ENCODE data around the gene NRG2.

The NRG2 gene

DNA sequence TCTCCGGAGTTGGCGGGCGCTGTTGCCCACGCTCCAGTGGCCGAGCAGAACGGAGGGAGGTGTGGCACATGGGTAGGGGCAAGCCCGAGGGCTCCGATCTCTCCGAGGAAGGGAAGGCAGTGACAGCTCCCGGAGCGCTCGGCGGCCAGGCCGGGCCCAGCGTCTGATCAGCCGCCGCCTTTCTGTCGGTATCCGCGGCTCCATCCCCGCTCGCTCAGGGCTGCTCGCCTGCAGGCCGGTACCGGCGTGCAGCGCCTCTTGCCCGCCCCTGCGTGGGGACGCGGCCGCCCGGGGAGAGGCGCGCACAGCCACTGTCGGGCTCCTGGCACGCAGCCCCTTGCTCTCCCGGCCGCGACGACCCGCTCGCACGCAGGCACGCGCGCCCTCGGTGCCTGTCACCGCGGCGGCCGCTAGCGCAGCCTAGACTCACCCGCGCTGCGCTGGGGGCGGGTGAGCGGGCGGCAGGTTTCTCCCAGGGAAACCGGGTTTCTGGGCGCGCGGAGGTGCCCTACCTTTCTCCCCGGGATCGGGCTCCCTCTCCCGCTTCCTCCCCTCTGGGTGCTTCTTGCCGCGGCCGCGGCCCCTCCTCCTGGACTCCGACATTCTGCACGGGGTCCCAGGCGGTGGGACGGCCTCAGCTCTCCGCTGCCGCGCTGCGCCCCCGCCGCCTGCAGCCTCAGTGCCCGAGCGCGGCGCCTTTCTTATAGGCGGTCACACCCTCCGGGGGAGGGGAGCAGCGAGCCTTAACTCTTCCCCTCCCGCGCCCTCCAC, 139.1 kb downstream of the NRG2 start:
- DNase-seq (ENCODE audit: low spot score) = no peak

DNA sequence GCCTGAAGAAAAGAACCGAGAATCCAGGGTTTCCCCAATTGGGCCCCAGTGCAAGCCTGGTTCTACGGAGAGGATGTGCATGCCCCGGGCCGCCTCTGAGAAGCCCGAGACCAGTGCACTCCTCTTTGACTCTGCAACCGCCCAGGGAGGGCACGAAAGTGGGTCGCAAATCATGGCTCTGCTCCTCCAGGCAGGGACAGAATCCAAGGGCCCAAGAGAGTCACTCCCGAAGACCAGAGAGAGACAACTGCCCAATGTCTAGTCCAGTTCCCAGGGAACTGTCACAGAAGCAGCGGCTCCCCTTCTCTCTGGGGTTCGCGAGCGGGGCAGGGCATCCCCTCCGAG, 139.7 kb downstream of the NRG2 start:
- no peak for DNase-seq (ENCODE audit: low spot score)

DNA sequence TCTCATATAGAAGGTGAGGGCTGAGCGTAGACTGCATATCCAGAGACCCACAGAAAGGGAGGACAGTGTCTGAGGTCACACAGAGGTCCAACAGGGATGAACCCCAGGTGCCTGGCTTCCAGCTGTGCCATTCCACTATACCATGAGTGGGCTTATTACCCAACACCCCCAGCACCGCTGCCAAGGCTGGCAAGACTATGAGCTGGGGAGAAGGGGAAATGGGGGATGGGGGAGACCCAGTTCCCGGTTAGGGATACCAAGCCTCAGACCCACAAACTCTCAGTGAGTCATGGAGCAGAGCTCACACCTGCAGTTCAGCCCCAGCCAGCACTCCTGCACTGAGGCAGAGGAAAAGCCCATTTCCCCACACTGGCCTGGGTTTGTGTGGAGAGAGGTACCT, 141.1 kb downstream of the NRG2 start:
- DNase-seq (ENCODE audit: low spot score) = no peak

DNA sequence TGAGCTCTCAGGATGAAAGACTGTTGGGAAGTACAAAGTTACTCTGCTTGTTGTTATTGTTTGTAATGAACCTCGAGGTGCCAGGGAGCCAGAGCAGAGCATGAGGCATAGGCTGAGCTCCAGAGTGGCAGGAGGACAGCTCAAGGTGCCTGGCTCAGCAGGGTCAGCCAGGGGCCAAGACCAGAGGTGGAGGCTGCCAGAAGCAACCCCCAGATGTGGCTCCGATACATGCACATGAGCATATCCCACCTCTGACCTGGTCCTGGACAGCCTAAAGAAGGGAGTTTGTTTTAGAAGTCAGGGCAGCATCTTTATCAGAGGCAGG, 141.9 kb downstream of the NRG2 start:
- no peak for DNase-seq (ENCODE audit: low spot score)

DNA sequence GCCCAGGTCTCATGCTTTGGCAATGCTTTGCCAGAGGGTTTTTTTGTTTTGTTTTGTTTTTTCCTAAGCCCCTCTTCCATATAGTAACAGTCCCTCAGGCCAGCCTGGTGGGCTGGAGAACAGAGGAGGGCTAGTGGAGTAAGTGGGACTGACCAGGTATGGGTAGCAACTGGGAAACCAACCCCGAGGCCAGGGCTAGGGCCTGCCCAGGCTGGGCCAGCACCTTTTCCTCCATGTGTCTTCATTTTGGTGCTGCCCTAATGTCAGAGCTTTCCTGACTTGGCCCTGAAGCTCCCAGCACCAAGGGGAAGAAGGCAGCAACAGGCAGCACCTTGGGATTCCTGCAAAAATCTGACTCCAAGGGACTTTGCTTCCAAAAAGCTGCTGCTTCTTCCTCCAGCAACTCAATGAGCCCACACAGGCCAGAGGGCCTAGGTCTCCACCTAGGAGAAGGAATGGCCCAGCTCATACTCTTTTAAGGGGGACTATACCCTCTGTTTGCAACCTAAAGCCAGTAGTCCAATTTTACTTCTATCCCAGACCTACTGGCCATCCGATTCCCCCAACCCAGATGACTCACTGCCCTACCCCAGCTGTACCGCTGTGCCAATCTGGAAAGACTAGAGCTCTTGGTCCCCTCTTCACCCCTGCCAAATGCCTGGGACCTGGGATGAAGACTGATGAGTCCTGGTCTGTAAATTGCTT, 142.4 kb downstream of the NRG2 start:
- DNase-seq (ENCODE audit: low spot score) = no peak

DNA sequence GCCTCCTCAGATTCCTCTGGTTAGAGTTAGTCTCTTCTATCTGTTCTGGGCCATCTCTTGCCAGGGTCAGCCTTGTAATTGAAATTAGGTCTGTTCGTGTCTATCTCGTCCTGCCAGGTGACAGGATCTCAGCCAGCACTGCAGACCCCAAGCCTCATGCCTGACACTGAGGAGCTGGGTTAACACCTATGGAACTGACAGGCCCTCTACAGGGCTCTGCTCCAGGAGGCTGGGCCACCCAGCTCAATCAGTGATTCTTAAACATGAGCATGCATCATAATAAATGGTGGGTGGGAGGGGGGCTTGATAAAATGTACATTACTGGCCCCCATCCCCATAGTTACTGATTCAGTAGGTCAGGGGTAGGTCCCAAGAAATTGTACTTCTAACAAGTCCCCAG, 144.1 kb downstream of the NRG2 start:
- DNase-seq (ENCODE audit: low spot score) = no peak

DNA sequence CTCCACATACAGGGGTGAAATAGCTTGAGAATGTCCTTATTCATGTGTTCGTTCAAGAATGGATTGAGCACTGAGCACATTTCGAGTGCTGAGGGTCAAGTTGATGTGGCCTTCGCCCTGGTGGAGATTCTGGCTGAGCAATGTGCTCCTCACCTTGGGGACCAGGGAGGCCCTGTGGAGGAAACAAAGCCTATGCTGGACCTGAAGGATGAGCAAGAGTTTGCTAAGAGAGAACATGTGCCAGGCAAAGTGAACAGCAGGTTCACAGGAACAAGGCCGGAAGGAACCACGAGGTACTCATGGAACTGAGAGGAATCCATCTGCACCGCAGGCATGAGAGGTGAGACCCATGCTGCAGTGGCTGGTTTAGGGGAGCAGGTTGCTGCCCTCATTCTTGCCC, 145.1 kb downstream of the NRG2 start:
- no peak for DNase-seq (ENCODE audit: low spot score)

DNA sequence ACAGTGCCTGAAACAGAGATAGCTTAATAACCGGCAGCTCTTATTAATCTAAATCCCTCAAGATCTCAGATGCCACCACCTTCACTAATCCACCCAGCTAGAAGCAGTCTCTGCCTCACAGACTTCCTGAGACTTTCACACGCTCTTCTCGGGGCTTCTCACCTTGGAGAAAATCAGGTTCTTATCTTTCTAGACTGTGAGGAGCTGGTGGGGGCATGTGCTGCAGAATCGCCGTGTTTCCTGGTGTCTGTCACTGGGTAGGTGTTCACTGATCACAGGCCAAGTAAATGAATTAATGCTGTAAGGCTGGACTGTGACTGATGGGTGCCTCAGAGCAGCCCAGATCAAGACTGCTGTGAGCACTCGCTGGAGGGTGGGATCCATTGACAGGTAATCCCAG, 145.8 kb downstream of the NRG2 start:
- no peak for DNase-seq (ENCODE audit: low spot score)

DNA sequence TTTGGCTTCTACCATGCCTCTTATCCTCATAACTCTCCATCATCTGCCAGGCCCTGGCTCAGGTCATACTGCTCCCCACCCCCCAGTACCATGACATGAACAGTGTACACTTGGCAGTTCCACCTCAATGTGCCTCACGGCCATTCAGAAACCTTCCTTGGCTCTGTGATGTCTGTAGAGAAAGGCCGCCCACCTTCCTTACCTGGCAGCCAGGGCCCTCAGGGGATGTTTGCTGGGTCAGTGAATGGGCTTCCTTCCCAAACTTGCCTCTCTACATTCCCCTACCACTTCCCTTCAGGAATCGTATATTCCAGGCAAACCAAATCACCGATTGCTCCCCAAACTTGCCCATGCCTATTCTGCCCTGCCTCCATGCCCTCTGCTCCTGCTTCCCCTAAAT, 146.4 kb downstream of the NRG2 start:
- DNase-seq (ENCODE audit: low spot score) = no peak

DNA sequence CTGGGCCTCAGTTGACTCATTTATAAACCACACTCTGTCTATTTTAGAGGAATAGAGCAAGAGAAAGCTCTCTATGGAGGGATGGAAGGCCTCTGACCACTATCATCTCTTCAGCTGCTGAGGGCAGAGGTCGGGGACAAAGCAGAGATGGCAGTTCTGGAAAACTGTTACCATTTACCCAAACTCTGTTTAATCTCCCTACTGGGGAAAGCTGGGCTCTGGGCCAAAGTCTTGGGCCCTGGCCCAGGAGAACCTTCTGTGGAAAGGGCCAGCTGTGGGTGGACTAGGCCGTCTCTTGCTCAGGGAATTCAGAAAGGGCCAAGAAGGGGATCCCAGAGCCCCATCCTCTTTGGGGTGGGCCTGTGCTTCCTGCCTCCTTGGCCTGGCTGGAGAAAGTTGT, 147.5 kb downstream of the NRG2 start:
- no peak for DNase-seq (ENCODE audit: low spot score)

DNA sequence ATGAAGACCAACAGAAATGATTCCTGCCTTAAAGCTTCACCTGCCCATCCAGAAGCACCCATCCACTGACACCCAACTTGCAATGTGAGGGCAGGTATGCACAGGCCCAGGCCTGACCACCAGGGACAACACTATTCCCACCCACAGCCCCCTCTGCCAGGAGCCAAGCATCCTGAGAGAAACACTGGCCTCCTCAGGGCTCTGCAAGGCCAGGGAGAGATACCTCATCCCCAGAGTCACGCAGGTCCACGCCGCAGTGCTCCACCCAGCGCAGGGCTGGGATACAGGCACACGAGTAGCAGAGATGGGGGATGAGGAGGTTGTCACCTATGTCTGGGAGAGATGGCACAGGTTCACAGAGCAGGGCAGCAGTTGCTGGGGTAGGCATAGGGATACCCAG, 148.1 kb downstream of the NRG2 start:
- DNase-seq (ENCODE audit: low spot score) = no peak

DNA sequence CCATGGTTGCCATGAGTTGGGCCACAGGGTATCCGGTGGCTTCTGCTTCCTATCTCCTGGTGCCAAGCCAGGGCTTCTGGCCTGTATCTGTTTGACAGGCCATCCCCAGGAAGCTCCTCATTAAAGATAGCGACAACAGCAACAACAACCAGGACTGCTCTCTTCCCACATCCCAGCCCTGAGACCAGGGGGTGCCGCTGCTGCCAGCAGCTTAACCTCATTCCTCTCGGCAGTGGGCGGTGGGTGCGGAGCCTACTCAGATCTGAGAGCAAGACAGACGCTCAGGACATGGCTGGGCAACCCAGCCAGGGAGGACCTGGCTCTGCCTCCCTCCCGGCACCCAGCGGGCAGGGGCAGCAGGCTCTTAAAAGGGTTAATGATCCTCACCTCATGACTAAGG, 149.2 kb downstream of the NRG2 start:
- DNase-seq (ENCODE audit: low spot score) = no peak

DNA sequence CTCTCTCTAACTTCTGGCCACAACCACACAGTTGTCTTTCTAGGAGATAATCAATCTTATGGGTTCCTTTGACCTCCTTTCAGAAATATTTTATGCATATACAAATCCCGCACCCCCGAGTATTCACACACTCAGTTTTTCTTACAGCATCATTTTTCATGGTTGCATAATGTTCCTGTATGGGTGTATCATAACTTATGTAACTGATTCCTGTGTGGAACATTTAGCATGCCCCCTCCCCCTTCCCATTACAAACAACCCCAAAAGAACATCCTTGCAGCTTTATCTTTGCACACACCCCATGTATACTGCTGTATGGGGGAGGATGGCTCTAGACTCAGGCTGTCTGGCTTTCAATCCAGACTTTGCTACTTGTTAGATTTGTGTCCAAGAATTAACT, 153.7 kb downstream of the NRG2 start:
- no peak for DNase-seq (ENCODE audit: low spot score)

DNA sequence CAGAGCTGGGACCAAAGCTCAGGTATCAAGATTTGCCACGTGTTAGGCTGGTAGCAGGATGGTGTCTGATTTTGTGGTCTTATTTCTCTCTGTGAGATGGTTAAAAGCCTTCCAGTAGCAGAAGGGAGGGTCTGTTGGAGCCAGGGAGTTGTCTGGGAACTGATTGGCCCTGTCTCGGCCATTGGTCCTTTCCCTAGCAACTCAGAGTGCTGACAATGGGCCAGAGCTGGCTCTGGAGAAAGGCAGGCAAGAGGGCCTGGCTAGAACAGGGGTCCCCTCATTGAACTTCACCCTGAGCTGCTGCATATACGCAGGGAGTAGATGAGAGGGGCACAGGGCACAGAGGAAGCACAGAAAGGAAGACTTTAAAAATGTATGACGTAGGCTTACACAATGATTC, 154.7 kb downstream of the NRG2 start:
- no peak for DNase-seq (ENCODE audit: low spot score)

DNA sequence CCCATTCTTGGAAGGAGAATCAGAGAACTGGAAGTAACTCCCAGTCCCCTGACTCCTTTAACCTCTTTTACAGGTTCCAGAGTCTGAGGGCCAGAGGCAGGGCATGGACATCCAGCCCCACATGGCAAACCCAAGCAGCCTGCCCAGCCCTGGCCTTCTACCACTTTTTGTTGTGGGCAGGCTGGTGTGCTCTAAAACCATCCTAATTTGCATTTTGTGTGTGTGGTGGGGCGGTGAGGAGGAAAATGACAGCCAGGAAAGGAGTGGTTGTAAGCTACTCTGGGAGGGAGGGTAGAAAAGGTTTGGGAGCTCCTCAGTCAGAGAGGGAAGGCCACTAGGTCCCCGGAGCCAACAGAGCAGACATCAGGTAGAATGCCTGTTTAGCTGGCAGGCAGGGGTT, 156.9 kb downstream of the NRG2 start:
- DNase-seq (ENCODE audit: low spot score) = no peak

DNA sequence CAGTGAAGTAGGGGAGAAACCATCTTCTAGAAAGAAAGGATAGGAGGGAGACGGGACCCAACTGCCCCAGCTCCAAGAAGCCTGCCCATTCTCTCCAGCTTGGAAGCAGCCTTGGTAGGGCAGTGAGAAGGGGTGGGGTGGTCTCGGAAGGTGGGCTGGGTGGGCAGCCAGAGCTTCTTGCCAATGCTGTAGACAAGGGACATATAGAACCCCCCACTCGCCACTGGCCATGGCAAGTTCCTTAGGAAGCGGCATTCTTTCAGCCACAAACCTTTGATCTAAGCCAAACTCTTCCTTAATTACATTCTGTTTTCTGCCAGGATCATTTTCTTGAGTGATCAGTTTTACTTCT, 157.3 kb downstream of the NRG2 start:
- DNase-seq (ENCODE audit: low spot score) = no peak

DNA sequence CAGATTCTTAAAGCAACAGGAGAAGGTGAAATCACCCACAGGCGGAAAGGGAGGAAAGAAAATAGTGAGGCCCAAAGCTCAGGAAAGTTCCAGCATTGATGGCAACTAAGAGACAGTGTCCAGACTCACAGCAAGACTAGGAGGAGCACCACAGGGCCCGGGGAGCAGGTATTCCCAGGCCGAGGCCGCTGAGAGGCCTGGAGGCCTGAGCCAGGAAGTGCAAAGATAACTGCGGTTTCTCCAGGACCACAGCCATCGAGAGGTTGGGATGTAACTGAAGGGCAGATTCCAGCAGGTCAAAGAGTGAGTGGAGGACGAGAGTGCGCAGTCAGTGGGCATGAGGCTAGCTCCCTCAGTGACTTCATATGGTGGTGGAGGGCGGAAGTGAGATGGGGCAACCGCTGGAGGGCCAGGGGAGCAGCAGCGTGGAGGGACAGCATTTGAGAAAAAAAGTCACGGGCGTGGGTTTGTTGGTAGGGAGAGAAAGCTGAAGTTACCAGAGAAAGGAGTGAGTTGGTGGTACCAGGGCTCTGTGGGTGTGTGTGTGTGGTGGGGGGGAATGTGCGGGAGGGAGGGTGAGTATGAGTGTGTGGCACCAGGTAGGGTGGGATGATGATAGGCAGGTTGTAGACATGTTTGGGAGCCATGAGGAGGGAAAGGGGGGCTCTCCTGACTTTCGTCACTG, 157.8 kb downstream of the NRG2 start:
- no peak for DNase-seq (ENCODE audit: low spot score)

DNA sequence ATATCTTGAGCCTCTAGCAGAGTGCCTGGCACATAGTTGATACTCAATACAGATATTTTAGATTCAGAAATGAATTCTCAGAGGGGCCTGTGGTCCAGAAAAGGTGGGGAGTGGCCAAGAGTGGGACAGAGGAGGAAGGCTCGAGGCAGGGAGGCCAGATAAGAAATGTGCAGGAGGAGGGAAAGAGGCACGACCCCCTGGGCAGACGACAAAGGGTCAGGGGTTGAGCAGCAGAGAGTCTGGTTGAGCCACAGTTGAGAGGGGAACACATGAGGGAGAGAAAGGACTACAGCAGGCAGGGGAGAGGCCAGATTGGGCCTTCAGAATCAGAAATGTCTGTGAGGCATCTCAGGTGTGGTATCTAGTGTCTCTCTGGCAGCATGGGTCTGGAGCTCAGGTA, 158.4 kb downstream of the NRG2 start:
- no peak for DNase-seq (ENCODE audit: low spot score)

DNA sequence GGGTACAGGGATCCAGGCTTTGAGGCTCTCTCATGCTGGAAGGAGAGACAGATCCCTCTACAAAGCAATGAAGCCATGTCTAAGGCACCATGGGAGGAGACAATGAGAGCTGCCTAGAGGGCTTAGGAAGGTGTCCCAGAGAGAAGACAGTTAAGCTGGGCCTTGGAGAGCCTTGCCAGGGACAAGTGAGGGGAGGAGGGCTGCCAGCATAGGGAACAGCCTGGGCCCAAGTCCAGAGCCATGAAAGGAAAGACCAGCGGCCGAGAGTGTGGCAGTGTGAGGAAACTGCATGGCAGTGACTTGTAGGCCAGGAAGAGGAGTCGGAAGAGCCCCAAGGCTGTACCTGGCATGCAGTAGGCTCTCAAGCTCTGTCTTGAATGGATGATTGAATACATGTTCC, 159.0 kb downstream of the NRG2 start:
- DNase-seq (ENCODE audit: low spot score) = no peak

DNA sequence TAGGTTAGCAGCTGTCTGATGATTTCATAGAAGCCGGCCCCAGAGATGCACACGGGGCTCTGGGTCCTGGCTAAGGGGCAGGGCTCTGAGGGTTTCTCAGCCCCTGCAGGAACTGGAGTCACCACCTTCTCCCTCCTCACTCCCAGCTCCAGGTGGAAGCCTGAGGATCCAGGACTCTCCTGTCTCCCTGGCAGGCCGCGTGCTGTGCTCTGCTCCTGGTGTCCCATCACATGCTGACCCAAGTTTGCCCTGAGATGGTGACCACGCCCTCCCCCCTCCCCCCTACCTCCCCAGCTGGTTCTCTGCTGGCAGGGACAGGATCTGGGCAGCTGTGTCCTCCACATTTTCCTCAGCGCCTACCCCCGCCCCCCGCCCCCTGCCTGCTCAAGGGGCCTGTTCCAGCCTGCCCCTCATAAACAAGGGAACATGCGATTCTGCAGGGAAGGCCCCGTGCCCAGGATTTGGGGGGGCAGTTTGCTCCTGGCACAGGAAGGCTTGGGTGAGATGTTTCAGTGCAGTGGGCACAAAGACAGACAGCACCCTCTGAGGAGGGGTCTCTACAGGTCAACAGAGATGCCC, 160.0 kb downstream of the NRG2 start:
- no peak for DNase-seq (ENCODE audit: low spot score)

DNA sequence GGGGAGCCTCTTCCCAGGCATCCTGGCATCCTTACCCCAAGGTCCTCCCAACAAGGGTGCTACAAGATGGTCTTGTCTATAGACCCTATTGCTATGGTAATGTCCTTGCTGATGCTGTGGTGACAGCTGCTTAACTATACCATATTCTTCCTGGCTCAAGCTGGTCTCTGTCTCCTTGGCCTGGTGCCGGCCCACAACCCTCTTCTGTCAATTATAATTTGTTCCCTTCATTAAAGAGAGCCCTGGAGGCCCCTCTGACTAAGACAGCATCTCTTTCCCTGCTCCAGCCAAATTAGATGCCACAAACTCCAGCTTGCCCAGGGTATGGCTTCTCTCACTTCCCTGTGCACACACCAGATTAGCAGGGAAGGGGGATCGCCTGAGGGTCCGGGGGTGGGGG, 160.8 kb downstream of the NRG2 start:
- DNase-seq (ENCODE audit: low spot score) = no peak

DNA sequence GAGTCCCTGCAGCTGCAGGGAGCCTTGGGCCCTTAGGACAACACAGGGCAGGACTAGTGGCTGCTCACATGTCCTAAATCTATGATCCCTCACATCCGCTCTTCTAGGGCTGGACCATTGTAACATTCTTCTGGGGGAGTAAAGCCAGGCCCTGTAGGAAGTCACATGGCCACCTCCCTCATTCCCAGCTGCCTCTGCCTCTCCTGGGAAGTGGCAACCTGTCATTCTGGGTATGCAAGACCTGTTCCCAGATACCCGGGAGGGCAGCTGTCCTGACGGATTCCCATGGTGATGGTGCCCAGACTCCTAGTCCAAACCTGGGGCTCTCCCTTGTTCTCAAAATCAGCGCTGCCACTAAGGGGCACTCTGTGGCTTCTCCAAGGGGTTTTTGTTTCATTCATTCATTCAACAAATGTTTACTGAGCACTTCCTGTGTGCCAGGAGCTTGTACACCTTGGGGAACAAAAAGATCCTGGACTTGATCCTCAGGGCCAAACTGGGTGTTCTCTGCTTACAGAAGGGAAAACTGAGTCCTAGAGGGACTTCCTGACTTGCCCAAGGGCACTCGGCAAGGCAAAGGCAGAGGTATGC, 161.9 kb downstream of the NRG2 start:
- no peak for DNase-seq (ENCODE audit: low spot score)
